Activated CD8-positive, alpha-beta memory T cell treated with anti-CD3 and anti-CD28 coated beads for 48 hours (primary cell): ENCODE data around the gene USP5.

Experiments
- DNase-seq, 3 experiments: peaks; one replicate each; pipeline ENCODE4 v3.0.0-alpha.2; 2020; ENCODE audit warnings: low read depth in 2 of 3, low spot score in 2 of 3

USP5 gene

GRCh38 chr12:6839482-6840201 lies 12.3 kb upstream of the USP5 start:
- no peak for DNase-seq

GRCh38 chr12:6840330-6840729 lies 11.6 kb upstream of the USP5 start:
- no peak for DNase-seq

- DNase-seq: no peak
Observed at GRCh38 chr12:6840761-6841515, 11.0 kb upstream of the USP5 start, which contains the start of gene GNB3. GNB3 (plus strand) TSS chr12:6840925; CDS start chr12:6841288, 363 bp downstream.

GRCh38 chr12:6842075-6842474 lies 9.9 kb upstream of the USP5 start:
- DNase-seq: no peak

- DNase-seq: no peak
Observed at GRCh38 chr12:6843118-6843902, 8.6 kb upstream of the USP5 start.

- DNase-seq: no peak
Observed at GRCh38 chr12:6845395-6845794, 6.6 kb upstream of the USP5 start.

GRCh38 chr12:6846316-6846869 lies 5.6 kb upstream of the USP5 start:
- no peak for DNase-seq

- no peak for DNase-seq
Observed at GRCh38 chr12:6847676-6848075, 4.3 kb upstream of the USP5 start.

- DNase-seq: no peak
Observed at GRCh38 chr12:6849427-6849826, 2.5 kb upstream of the USP5 start.

- no peak for DNase-seq
Observed at GRCh38 chr12:6849976-6850560, 1.9 kb upstream of the USP5 start.

- no peak for DNase-seq
Observed at GRCh38 chr12:6850796-6851152, 1.2 kb upstream of the USP5 start.

- peak; percentile 76 to 85 (median 79) for DNase-seq
Observed at GRCh38 chr12:6851153-6851920, 613 bp upstream of the USP5 start, which contains the start of gene CDCA3. CDCA3 (minus strand) TSS chr12:6851286; CDS start chr12:6850952, 334 bp downstream.

GRCh38 chr12:6852651-6853354 lies 853 bp downstream of the USP5 start:
- peak in 1 of 3 experiments; percentile 31 for DNase-seq

GRCh38 chr12:6853626-6854025 lies 1.7 kb downstream of the USP5 start:
- DNase-seq: no peak

GRCh38 chr12:6854036-6854435 lies 2.1 kb downstream of the USP5 start:
- no peak for DNase-seq

GRCh38 chr12:6855322-6855721 lies 3.4 kb downstream of the USP5 start:
- DNase-seq: no peak

- DNase-seq: no peak
Observed at GRCh38 chr12:6858799-6859198, 6.8 kb downstream of the USP5 start.

- DNase-seq: no peak
Observed at GRCh38 chr12:6860116-6860515, 8.2 kb downstream of the USP5 start.

- no peak for DNase-seq
Observed at GRCh38 chr12:6860942-6861341, 9.0 kb downstream of the USP5 start.

- no peak for DNase-seq
Observed at GRCh38 chr12:6861391-6861790, 9.4 kb downstream of the USP5 start.
